ENCODE data around the gene ATF1.

DNA sequence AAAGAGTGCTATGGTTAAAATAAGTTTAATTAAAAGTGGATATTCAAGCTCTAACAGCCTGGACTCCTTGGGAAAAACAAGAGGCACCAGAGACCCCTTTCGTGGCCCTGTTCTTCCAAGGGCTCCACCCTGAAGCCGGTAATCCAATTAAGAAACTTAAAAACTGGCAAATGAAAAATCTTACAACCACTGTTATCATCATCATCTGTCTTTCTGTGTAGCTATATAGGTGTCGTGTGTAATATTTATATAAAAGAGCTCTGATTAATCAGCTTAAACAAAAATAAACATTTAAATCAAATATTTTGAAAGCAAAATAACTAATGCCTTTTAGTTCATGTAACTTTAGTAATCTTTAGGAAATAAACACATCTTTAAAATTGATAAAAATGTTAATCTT is 4.5 kb downstream of the ATF1 start:
- TF ChIP-seq, protein P1, sequence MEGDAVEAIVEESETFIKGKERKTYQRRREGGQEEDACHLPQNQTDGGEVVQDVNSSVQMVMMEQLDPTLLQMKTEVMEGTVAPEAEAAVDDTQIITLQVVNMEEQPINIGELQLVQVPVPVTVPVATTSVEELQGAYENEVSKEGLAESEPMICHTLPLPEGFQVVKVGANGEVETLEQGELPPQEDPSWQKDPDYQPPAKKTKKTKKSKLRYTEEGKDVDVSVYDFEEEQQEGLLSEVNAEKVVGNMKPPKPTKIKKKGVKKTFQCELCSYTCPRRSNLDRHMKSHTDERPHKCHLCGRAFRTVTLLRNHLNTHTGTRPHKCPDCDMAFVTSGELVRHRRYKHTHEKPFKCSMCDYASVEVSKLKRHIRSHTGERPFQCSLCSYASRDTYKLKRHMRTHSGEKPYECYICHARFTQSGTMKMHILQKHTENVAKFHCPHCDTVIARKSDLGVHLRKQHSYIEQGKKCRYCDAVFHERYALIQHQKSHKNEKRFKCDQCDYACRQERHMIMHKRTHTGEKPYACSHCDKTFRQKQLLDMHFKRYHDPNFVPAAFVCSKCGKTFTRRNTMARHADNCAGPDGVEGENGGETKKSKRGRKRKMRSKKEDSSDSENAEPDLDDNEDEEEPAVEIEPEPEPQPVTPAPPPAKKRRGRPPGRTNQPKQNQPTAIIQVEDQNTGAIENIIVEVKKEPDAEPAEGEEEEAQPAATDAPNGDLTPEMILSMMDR (IDR thresholded peaks at IDR 0.05), result no peak
- TF ChIP-seq POLR2A (IDR thresholded peaks at IDR 0.05), result no peak

Data from adrenal gland (tissue), 5 donors.